GM18951 (cell line): ENCODE data around the gene C19orf44.
"Not testable (repeated sequence)": the region's sequence is repeated elsewhere in the genome, so short reads cannot be mapped to it uniquely, and the experiment has no call there.

ENCODE experiments used
- POLR2A ChIP-seq: IDR thresholded peaks from 4 replicates; pipeline ENCODE4 v1.6.1; 2011; ENCODE audit warnings: mild to moderate bottlenecking; ENCODE audit not compliant: insufficient read length, insufficient read depth; ENCODE audit errors: extremely low read depth
- in situ Hi-C: fragments of 300-500 bp; cut with MboI; formaldehyde crosslinking; loops from one replicate; pipeline ENCODE4 v1.12.0; 2022; ENCODE audit warnings: low sequenced_read_pairs, mixed read lengths, inconsistent platforms; ENCODE audit not compliant: unreplicated experiment

Gene C19orf44

GRCh38 chr19:16460454-16460853 is 35.7 kb upstream of the C19orf44 start:
- TF ChIP-seq POLR2A, result no peak
- in situ Hi-C loops, result no loop called here

- in situ Hi-C loops, result no loop called here
- no peak for TF ChIP-seq POLR2A
Measured at GRCh38 chr19:16461630-16462051, 34.6 kb upstream of the C19orf44 start.

- no peak for TF ChIP-seq POLR2A
- in situ Hi-C loops, result no loop called here
Measured at GRCh38 chr19:16462757-16463250, 33.4 kb upstream of the C19orf44 start.

- in situ Hi-C loops, result no loop called here
- no peak for TF ChIP-seq POLR2A
Measured at GRCh38 chr19:16463341-16463990, 32.7 kb upstream of the C19orf44 start.

- in situ Hi-C loops, result no loop called here
- TF ChIP-seq POLR2A, result no peak
Measured at GRCh38 chr19:16463991-16464575, 32.1 kb upstream of the C19orf44 start.

- in situ Hi-C loops, result no loop called here
- TF ChIP-seq POLR2A, result no peak
Measured at GRCh38 chr19:16465239-16465638, 31.0 kb upstream of the C19orf44 start.

- in situ Hi-C loops, result not testable (repeated sequence)
Measured at GRCh38 chr19:16466802-16467427, 29.3 kb upstream of the C19orf44 start.

GRCh38 chr19:16467581-16467980 is 28.6 kb upstream of the C19orf44 start:
- in situ Hi-C loops, result no loop called here

GRCh38 chr19:16470541-16470910 is 25.7 kb upstream of the C19orf44 start:
- in situ Hi-C loops, result no loop called here
- no peak for TF ChIP-seq POLR2A

More at GRCh38 chr19:16467581-16467980, 28.6 kb upstream of the C19orf44 start:
- no peak for TF ChIP-seq POLR2A

GRCh38 chr19:16470911-16471811 is 25.0 kb upstream of the C19orf44 start:
- TF ChIP-seq POLR2A, result no peak
- in situ Hi-C loops, result no loop called here

GRCh38 chr19:16472559-16472899 is 23.7 kb upstream of the C19orf44 start:
- in situ Hi-C loops, result not testable (repeated sequence)

GRCh38 chr19:16472992-16473391 is 23.2 kb upstream of the C19orf44 start:
- in situ Hi-C loops, result no loop called here
- TF ChIP-seq POLR2A, result no peak

GRCh38 chr19:16473875-16474392 is 22.3 kb upstream of the C19orf44 start:
- no peak for TF ChIP-seq POLR2A
- in situ Hi-C loops, result no loop called here
